H9 (cell line): ENCODE measurements around the gene WDR17. TPM values are rescaled to one million over a fixed set of nuclear protein-coding genes. Genes with fewer than 3 reads are reported as not detected.

Experiments
- DNase-seq: peaks from one replicate; pipeline ENCODE4 v3.0.0-alpha.2; 2017
- H2AFZ ChIP-seq: one replicate; pipeline ENCODE4 v1.6.1; 2013; ENCODE audit warnings: mild to moderate bottlenecking, low read length, control low read depth, moderate library complexity
- H2AK5ac ChIP-seq: 2 replicates; pipeline ENCODE4 v1.6.1; 2013; ENCODE audit warnings: low read length, control low read depth, mixed read lengths; ENCODE audit not compliant: insufficient read length
- H2BK120ac ChIP-seq: one replicate; pipeline ENCODE4 v1.6.1; 2013; ENCODE audit warnings: low read depth, mild to moderate bottlenecking, low read length, control low read depth, inconsistent platforms; ENCODE audit not compliant: poor library complexity, severe bottlenecking
- H2BK12ac ChIP-seq: 2 replicates; pipeline ENCODE4 v1.6.1; 2013; ENCODE audit warnings: low read length, control low read depth, mixed read lengths, low read depth; ENCODE audit not compliant: insufficient read length
- H2BK15ac ChIP-seq: 2 replicates; pipeline ENCODE4 v1.6.1; 2013; ENCODE audit warnings: low read depth, low read length, control low read depth
- H2BK20ac ChIP-seq: one replicate; pipeline ENCODE4 v1.6.1; 2013; ENCODE audit warnings: low read depth, mild to moderate bottlenecking, low read length, control low read depth, inconsistent platforms; ENCODE audit not compliant: poor library complexity, severe bottlenecking
- H2BK5ac ChIP-seq: 2 replicates; pipeline ENCODE4 v1.6.1; 2013; ENCODE audit warnings: low read length, control low read depth, mixed read lengths; ENCODE audit not compliant: insufficient read length
- H3K14ac ChIP-seq: 2 replicates; pipeline ENCODE4 v1.6.1; 2013; ENCODE audit warnings: low read length, control low read depth; ENCODE audit not compliant: insufficient read depth
- H3K18ac ChIP-seq: 2 replicates; pipeline ENCODE4 v1.6.1; 2013; ENCODE audit warnings: low read depth, mild to moderate bottlenecking, mixed read lengths, low read length, control low read depth; ENCODE audit not compliant: insufficient read length
- H3K23ac ChIP-seq: 2 replicates; pipeline ENCODE4 v1.6.1; 2013; ENCODE audit warnings: low read length, control low read depth, mixed read lengths, low read depth; ENCODE audit not compliant: insufficient read length
- H3K23me2 ChIP-seq: 2 replicates; pipeline ENCODE4 v1.6.1; 2013; ENCODE audit warnings: low read depth, mild to moderate bottlenecking, mixed read lengths, low read length, control low read depth; ENCODE audit not compliant: insufficient read length, poor library complexity, severe bottlenecking
- H3K27ac ChIP-seq: 2 replicates; pipeline ENCODE4 v1.5.1; 2013; ENCODE audit warnings: low read length, control low read depth, mixed read lengths, low read depth; ENCODE audit not compliant: insufficient read length
- H3K27me3 ChIP-seq: 2 replicates; pipeline ENCODE4 v1.6.1; 2013; ENCODE audit warnings: low read length, control low read depth, inconsistent platforms; ENCODE audit not compliant: insufficient read depth
- H3K4ac ChIP-seq: 2 replicates; pipeline ENCODE4 v1.6.1; 2013; ENCODE audit warnings: low read depth, mild to moderate bottlenecking, control low read depth, inconsistent platforms, low read length, moderate library complexity
- H3K4me1 ChIP-seq: 2 replicates; pipeline ENCODE4 v1.6.1; 2013; ENCODE audit warnings: low read length, control low read depth, inconsistent platforms; ENCODE audit not compliant: insufficient read depth
- H3K4me2 ChIP-seq: 2 replicates; pipeline ENCODE4 v1.6.1; 2013; ENCODE audit warnings: low read length, control low read depth, mixed read lengths; ENCODE audit not compliant: insufficient read length, insufficient read depth
- H3K56ac ChIP-seq: 2 replicates; pipeline ENCODE4 v1.6.1; 2013; ENCODE audit warnings: low read depth, mild to moderate bottlenecking, mixed read lengths, low read length, control low read depth; ENCODE audit not compliant: insufficient read length
- H3K79me1 ChIP-seq: 2 replicates; pipeline ENCODE4 v1.6.1; 2013; ENCODE audit warnings: low read depth, mild to moderate bottlenecking, moderate library complexity, low read length, control low read depth, inconsistent platforms; ENCODE audit not compliant: insufficient read depth, poor library complexity, severe bottlenecking
- H3K79me2 ChIP-seq: 2 replicates; pipeline ENCODE4 v1.6.1; 2013; ENCODE audit warnings: low read length, control low read depth, inconsistent platforms; ENCODE audit not compliant: insufficient read depth
- H3K9ac ChIP-seq: 2 replicates; pipeline ENCODE4 v1.6.1; 2013; ENCODE audit warnings: low read length, control low read depth, mixed read lengths; ENCODE audit not compliant: insufficient read length; ENCODE audit errors: extremely low read depth
- H3K9me3 ChIP-seq: one replicate; pipeline ENCODE4 v1.6.1; 2013; ENCODE audit warnings: low read depth, low read length, inconsistent platforms; ENCODE audit not compliant: control insufficient read depth
- H3T11ph ChIP-seq: one replicate; pipeline ENCODE4 v1.6.1; 2013; ENCODE audit warnings: mild to moderate bottlenecking, low read length, control low read depth, inconsistent platforms
- H4K20me1 ChIP-seq: one replicate; pipeline ENCODE4 v1.6.1; 2013; ENCODE audit not compliant: control insufficient read depth, insufficient read length, insufficient read depth
- H4K5ac ChIP-seq: 2 replicates; pipeline ENCODE4 v1.6.1; 2013; ENCODE audit warnings: low read depth, mild to moderate bottlenecking, mixed read lengths, low read length, control low read depth; ENCODE audit not compliant: insufficient read length
- H4K8ac ChIP-seq: replicated peaks from 2 replicates; pipeline ENCODE4 v1.6.1; 2013; ENCODE audit warnings: low read length, control low read depth, mixed read lengths, low read depth; ENCODE audit not compliant: insufficient read length
- H4K91ac ChIP-seq: 2 replicates; pipeline ENCODE4 v1.6.1; 2013; ENCODE audit warnings: low read depth, mild to moderate bottlenecking, moderate library complexity, mixed read lengths, low read length, control low read depth; ENCODE audit not compliant: insufficient read length
- H3K27ac Mint-ChIP-seq, 3 experiments: 2 replicates in 2 of 3; 3 replicates in 1 of 3; pipeline ENCODE4 v1.8.0; 2020 to 2021; ENCODE audit warnings: mixed read lengths in 3 of 3, mild to moderate bottlenecking in 1 of 3, moderate library complexity in 1 of 3
- H3K27me3 Mint-ChIP-seq: 2 replicates; pipeline ENCODE4 v1.8.0; 2021; ENCODE audit warnings: low read depth, mild to moderate bottlenecking, moderate library complexity, mixed read lengths
- H3K36me3 Mint-ChIP-seq, 3 experiments: 2 replicates in 2 of 3; 3 replicates in 1 of 3; pipeline ENCODE4 v1.8.0; 2020 to 2021; ENCODE audit warnings: low read depth in 3 of 3, mixed read lengths in 3 of 3; ENCODE audit not compliant: insufficient read depth in 1 of 3
- H3K4me1 Mint-ChIP-seq, 2 experiments: 2 replicates each; pipeline ENCODE4 v1.8.0; 2020; ENCODE audit warnings: mixed read lengths in 2 of 2
- H3K4me3 Mint-ChIP-seq, 2 experiments: 2 replicates in 1 of 2; 3 replicates in 1 of 2; pipeline ENCODE4 v1.8.0; 2020 to 2021; ENCODE audit warnings: mild to moderate bottlenecking in 2 of 2, mixed read lengths in 2 of 2, moderate library complexity in 1 of 2
- H3K9me3 Mint-ChIP-seq, 2 experiments: 2 replicates in 1 of 2; 3 replicates in 1 of 2; pipeline ENCODE4 v1.8.0; 2020; ENCODE audit warnings: mild to moderate bottlenecking in 2 of 2, mixed read lengths in 2 of 2, moderate library complexity in 1 of 2
- CTCF ChIP-seq: fragments of 200-600 bp; sonication (generic); conservative IDR thresholded peaks from 3 replicates; pipeline ENCODE4 v1.8.0; 2021; ENCODE audit warnings: antibody characterized with exemption, mild to moderate bottlenecking
- total RNA-seq: library from RNA; stranded (reverse); gene quantifications from 2 replicates; pipeline ENCODE4 v1.2.1, GENCODE V29; 2021

The WDR17 gene
- total RNA-seq, 1 experiment from 2014 or later, result 2.6 TPM

- H3K36me3 Mint-ChIP-seq, result no peaks in the 10 kb centered on the region; a peak in 1 of 7 replicates
- no peak overlapping the region for H3K23ac ChIP-seq
- no peak overlapping the region for H3K27ac Mint-ChIP-seq
These were observed 23.4 kb upstream of the WDR17 start for GRCh38 chr4:176042195-176042594.

More at GRCh38 chr4:176042195-176042594, 23.4 kb upstream of the WDR17 start:
- H3K9me3 Mint-ChIP-seq, result peaks cover 0 to 6% of the 10 kb centered on the region in 2 experiments; a peak in 2 of 5 replicates
- no peaks in the 10 kb centered on the region for H3K27me3 Mint-ChIP-seq
- no peak overlapping the region for H3K4ac ChIP-seq
- H3K79me1 ChIP-seq, result no peaks in the 10 kb centered on the region
- H4K5ac ChIP-seq, result no peak overlapping the region
- H2AK5ac ChIP-seq, result no peak overlapping the region
- H3K4me1 Mint-ChIP-seq, result no peaks in the 10 kb centered on the region
- no peaks in the 10 kb centered on the region for H3K27me3 ChIP-seq
- H3K79me2 ChIP-seq, result no peaks in the 10 kb centered on the region
- no peak overlapping the region for H3K4me3 Mint-ChIP-seq
- no peaks in the 10 kb centered on the region for H4K20me1 ChIP-seq
- no peak overlapping the region for H3T11ph ChIP-seq
- no peak overlapping the region for H3K4me2 ChIP-seq
- DNase-seq, result no peak
- H3K56ac ChIP-seq, result no peak overlapping the region
- H2BK20ac ChIP-seq, result no peak overlapping the region
- no peak overlapping the region for H4K8ac ChIP-seq
- H2BK15ac ChIP-seq, result no peak overlapping the region
- no peaks in the 10 kb centered on the region for H3K9me3 ChIP-seq
- no peak overlapping the region for H4K91ac ChIP-seq
- H3K27ac ChIP-seq, result no peak overlapping the region
- no peak for TF ChIP-seq CTCF
- no peak overlapping the region for H3K9ac ChIP-seq
- H3K18ac ChIP-seq, result no peak overlapping the region
- no peaks in the 10 kb centered on the region for H3K23me2 ChIP-seq
- H3K14ac ChIP-seq, result no peak overlapping the region
- H2BK120ac ChIP-seq, result no peak overlapping the region
- no peak overlapping the region for H2BK12ac ChIP-seq
- H2BK5ac ChIP-seq, result no peak overlapping the region
- H2AFZ ChIP-seq, result no peak overlapping the region
- no peaks in the 10 kb centered on the region for H3K4me1 ChIP-seq
